ENCODE data around the gene ANKRD13B.

DNA sequence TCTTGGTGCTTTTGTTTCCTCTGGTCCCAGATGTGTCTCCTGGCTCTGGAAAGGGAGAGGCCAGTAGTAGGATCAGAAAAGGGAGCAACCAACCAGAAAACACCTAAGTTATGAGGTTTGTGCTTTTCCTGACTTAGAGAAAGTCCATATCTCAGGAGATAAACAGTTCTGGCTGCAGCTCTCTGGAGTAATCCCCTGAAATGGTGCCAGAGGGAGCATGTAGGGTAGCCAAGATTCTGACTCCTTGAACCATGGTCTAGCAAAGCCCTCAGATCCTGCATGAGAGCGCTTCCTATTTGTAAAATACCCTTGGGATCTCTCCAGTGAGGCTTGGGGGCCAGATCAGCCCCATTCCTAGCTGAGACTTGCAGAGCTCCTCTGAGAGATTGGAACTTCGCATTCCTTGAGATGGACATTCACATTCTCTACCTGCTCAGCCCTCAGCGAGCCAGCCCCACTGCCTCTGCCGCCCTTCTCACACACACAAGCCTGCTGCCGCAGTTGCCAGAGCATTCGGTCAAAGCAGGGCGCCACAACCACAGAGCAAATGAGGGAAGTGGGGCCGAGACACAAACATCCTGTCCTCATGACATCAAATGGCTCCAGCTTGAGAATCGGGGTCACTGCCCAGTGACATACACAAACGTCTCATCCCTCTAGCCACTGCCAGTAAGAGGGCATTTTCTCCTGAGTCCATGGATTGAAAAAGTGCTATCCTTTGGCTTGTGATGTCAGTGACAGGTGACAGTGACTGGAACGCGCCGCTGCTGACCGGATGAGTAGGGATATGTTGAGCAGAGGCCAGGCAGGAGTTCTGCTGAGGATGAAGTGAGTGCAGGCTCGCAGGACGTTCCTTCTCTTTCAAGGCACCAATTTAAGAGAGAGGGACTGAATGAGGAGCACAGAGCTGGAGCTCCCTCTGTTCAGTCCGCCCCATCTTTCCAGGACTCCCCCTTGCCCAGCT lies 31.1 kb upstream of the ANKRD13B start:
- TF ChIP-seq, protein P1, sequence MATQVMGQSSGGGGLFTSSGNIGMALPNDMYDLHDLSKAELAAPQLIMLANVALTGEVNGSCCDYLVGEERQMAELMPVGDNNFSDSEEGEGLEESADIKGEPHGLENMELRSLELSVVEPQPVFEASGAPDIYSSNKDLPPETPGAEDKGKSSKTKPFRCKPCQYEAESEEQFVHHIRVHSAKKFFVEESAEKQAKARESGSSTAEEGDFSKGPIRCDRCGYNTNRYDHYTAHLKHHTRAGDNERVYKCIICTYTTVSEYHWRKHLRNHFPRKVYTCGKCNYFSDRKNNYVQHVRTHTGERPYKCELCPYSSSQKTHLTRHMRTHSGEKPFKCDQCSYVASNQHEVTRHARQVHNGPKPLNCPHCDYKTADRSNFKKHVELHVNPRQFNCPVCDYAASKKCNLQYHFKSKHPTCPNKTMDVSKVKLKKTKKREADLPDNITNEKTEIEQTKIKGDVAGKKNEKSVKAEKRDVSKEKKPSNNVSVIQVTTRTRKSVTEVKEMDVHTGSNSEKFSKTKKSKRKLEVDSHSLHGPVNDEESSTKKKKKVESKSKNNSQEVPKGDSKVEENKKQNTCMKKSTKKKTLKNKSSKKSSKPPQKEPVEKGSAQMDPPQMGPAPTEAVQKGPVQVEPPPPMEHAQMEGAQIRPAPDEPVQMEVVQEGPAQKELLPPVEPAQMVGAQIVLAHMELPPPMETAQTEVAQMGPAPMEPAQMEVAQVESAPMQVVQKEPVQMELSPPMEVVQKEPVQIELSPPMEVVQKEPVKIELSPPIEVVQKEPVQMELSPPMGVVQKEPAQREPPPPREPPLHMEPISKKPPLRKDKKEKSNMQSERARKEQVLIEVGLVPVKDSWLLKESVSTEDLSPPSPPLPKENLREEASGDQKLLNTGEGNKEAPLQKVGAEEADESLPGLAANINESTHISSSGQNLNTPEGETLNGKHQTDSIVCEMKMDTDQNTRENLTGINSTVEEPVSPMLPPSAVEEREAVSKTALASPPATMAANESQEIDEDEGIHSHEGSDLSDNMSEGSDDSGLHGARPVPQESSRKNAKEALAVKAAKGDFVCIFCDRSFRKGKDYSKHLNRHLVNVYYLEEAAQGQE (IDR thresholded peaks at IDR 0.05; ENCODE audit: low read depth) = no peak
- TF ChIP-seq CREB1 (IDR thresholded peaks at IDR 0.05; ENCODE audit: low read depth) (no peak), EGR1 (IDR thresholded peaks at IDR 0.05) (no peak), RAD21 (IDR thresholded peaks at IDR 0.05; ENCODE audit: low read depth) (no peak), TAF1 (IDR thresholded peaks at IDR 0.05; ENCODE audit: low read depth) (no peak), FOXM1 (IDR thresholded peaks at IDR 0.05; ENCODE audit: borderline replicate concordance, low read depth) (no peak), MAX (IDR thresholded peaks at IDR 0.05) (no peak), EP300 (IDR thresholded peaks at IDR 0.05; ENCODE audit: borderline replicate concordance) (no peak), NFIC (IDR thresholded peaks at IDR 0.05) (no peak), TCF12 (IDR thresholded peaks at IDR 0.05; ENCODE audit: low read depth) (no peak)

Measured in Ishikawa (cell line).